Vagina (tissue), 2 donors: Measurements from ENCODE around the gene SUPT5H. TPM values are rescaled to one million over a fixed set of nuclear protein-coding genes. Genes with fewer than 3 reads are reported as not detected.
"Not testable (repeated sequence)": the region's sequence is repeated elsewhere in the genome, so short reads cannot be mapped to it uniquely, and the experiment has no call there.

Experiments
- DNase-seq, 2 donors: peaks; one replicate each; pipeline ENCODE4 v3.0.0-alpha.2; 2017; ENCODE audit errors: extremely low spot score in 2 of 2
- H3K27ac ChIP-seq: fragments of 200-600 bp; sonication (generic); one replicate; pipeline ENCODE4 v1.5.1; 2019
- H3K27me3 ChIP-seq: fragments of 200-600 bp; sonication (generic); one replicate; pipeline ENCODE4 v1.5.1; 2019
- H3K36me3 ChIP-seq, 2 donors: fragments of 200-600 bp; sonication (generic); one replicate each; pipeline ENCODE4 v1.5.1; 2017 to 2019
- H3K4me1 ChIP-seq: fragments of 200-600 bp; sonication (generic); one replicate; pipeline ENCODE4 v1.5.1; 2019
- H3K4me3 ChIP-seq, 2 donors: fragments of 200-600 bp; sonication (generic); 1 replicate in 1 of 2; 2 replicates in 1 of 2; pipeline ENCODE4 v1.5.1; 2016 to 2019
- H3K9me3 ChIP-seq: fragments of 200-600 bp; sonication (generic); one replicate; pipeline ENCODE4 v1.5.1; 2019
- POLR2A ChIP-seq, 2 donors: fragments of 450-650 bp; IDR thresholded peaks; one replicate each; pipeline ENCODE4 v1.6.1; 2017; ENCODE audit warnings: antibody characterized with exemption in 2 of 2, mild to moderate bottlenecking in 2 of 2, moderate library complexity in 2 of 2
- POLR2AphosphoS5 ChIP-seq, 2 donors: sonication (generic); formaldehyde crosslinking; IDR thresholded peaks; one replicate each; pipeline ENCODE4 v1.9.0; 2017; ENCODE audit warnings: antibody characterized with exemption in 2 of 2, mild to moderate bottlenecking in 2 of 2, low read depth in 1 of 2; ENCODE audit not compliant: insufficient read depth in 1 of 2
- intact Hi-C: fragments of 100-400 bp; cut with DNase I; formaldehyde crosslinking; loops from one replicate; pipeline ENCODE4 v1.15.1; 2023
- total RNA-seq: library from RNA; depleted of rRNA; stranded (reverse); fragments of >200 nt; gene quantifications from one replicate; pipeline ENCODE4 v1.2.3, GENCODE V29; 2016
- TF ChIP-seq, protein P1 (sequence below), 3 experiments: fragments of 450-650 bp in 2 of 3; fragments of 200-600 bp in 1 of 3; sonication (generic) in 1 of 3; IDR thresholded peaks; one replicate each; pipeline ENCODE4 v1.5.1; 2017 to 2019; ENCODE audit warnings: antibody characterized with exemption in 3 of 3, mild to moderate bottlenecking in 2 of 3, moderate library complexity in 2 of 3

The SUPT5H gene
- total RNA-seq, 1 donor from 2014 or later = 113 TPM

DNA sequence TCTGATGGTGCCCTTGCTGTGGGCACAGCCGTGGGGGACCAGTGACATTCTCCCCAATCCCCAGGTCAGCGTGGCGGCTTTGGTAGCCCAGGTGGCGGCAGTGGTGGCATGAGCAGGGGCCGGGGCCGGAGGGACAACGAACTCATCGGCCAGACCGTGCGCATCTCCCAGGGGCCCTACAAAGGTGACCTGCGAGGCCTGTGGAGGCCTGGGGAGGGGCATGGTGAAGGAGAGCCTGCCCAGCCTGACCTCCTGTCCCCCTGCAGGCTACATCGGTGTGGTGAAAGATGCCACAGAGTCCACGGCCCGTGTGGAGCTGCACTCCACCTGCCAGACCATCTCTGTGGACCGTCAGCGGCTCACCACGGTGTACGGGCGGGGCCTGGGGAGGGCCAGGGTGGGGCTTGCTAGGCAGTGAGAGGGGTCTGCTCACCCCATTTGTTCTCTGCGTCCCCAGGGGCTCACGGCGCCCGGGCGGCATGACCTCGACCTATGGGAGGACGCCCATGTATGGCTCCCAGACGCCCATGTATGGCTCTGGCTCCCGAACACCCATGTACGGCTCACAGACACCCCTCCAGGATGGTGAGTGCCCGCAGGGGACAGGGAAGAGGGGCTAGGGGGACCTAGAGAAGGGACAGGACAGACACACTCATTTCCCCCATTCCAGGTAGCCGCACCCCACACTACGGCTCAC lies 27.5 kb downstream of the SUPT5H start:
- Histone ChIP-seq H3K36me3 (peaks cover 4 to 89% of the 10 kb centered on the region in 2 donors), H3K4me3 (no peak overlapping the region), H3K27ac (no peak overlapping the region), H3K27me3 (no peaks in the 10 kb centered on the region), H3K9me3 (no peaks in the 10 kb centered on the region), H3K4me1 (no peaks in the 10 kb centered on the region)
- intact Hi-C loops = loop anchor here (10.0 kb wide), 1 partner anchor 348 kb away; the partner anchor contains the start of gene PAK4
- no peak for DNase-seq
- TF ChIP-seq, protein P1, sequence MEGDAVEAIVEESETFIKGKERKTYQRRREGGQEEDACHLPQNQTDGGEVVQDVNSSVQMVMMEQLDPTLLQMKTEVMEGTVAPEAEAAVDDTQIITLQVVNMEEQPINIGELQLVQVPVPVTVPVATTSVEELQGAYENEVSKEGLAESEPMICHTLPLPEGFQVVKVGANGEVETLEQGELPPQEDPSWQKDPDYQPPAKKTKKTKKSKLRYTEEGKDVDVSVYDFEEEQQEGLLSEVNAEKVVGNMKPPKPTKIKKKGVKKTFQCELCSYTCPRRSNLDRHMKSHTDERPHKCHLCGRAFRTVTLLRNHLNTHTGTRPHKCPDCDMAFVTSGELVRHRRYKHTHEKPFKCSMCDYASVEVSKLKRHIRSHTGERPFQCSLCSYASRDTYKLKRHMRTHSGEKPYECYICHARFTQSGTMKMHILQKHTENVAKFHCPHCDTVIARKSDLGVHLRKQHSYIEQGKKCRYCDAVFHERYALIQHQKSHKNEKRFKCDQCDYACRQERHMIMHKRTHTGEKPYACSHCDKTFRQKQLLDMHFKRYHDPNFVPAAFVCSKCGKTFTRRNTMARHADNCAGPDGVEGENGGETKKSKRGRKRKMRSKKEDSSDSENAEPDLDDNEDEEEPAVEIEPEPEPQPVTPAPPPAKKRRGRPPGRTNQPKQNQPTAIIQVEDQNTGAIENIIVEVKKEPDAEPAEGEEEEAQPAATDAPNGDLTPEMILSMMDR (IDR thresholded peaks at IDR 0.05) = no peak
- no peak for TF ChIP-seq POLR2A (IDR thresholded peaks at IDR 0.05)
- TF ChIP-seq POLR2AphosphoS5 (IDR thresholded peaks at IDR 0.05; ENCODE audit: insufficient read depth in 1 of 2, low read depth in 1 of 2) = no peak

DNA sequence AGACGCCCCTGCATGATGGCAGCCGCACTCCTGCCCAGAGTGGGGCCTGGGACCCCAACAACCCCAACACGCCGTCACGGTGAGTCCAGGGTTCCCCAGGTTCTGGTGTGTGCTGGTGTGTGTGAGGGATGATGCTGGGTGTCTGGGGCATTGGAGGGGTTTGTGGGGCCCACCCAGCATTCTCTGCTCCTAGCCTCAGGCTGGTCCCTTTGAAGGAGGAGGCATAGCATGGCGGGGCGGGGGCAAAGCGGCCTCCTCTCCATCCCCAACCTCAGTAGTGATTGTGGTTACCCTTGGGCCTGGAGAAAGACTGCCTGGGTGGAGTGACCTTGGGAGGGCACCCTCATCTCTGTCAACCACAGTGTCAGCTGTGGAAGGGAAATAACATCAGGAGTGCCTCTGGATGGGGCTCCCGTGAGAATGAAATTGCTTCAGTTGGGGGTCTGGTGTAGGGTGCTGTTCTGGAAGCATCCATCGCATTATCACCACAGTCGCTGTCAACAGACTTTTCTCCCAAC lies 28.1 kb downstream of the SUPT5H start:
- TF ChIP-seq, protein P1 (IDR thresholded peaks at IDR 0.05) = no peak
- no peak for TF ChIP-seq POLR2A (IDR thresholded peaks at IDR 0.05)
- TF ChIP-seq POLR2AphosphoS5 (IDR thresholded peaks at IDR 0.05; ENCODE audit: insufficient read depth in 1 of 2, low read depth in 1 of 2) = no peak
- Histone ChIP-seq H3K27ac (no peak overlapping the region), H3K4me3 (no peak overlapping the region), H3K4me1 (no peaks in the 10 kb centered on the region), H3K9me3 (no peaks in the 10 kb centered on the region), H3K36me3 (peaks cover 4 to 83% of the 10 kb centered on the region in 2 donors), H3K27me3 (no peaks in the 10 kb centered on the region)
- intact Hi-C loops = loop anchor here (10.0 kb wide), 1 partner anchor 349 kb away; the partner anchor contains the start of gene PAK4
- no peak for DNase-seq

DNA sequence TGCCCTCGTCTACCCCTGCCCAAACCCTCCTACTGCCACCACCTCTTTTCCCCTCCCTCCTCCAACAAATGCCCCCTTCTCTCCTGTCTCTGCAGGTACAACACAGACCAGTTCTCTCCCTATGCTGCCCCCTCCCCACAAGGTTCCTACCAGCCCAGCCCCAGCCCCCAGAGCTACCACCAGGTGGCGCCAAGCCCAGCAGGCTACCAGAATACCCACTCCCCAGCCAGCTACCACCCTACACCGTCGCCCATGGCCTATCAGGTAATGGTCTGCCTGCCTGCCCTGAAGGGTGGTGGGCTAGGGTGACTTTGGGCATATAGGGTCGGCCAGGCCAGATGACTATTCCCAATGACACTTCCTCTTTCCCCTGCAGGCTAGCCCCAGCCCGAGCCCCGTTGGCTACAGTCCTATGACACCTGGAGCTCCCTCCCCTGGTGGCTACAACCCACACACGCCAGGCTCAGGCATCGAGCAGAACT lies 28.8 kb downstream of the SUPT5H start:
- no peak for DNase-seq
- intact Hi-C loops = loop anchor here (10.0 kb wide), 1 partner anchor 349 kb away; the partner anchor contains the start of gene PAK4
- TF ChIP-seq, protein P1 (IDR thresholded peaks at IDR 0.05) = peak; percentile 37 to 56 (median 54)
- no peak for TF ChIP-seq POLR2A (IDR thresholded peaks at IDR 0.05)

DNA sequence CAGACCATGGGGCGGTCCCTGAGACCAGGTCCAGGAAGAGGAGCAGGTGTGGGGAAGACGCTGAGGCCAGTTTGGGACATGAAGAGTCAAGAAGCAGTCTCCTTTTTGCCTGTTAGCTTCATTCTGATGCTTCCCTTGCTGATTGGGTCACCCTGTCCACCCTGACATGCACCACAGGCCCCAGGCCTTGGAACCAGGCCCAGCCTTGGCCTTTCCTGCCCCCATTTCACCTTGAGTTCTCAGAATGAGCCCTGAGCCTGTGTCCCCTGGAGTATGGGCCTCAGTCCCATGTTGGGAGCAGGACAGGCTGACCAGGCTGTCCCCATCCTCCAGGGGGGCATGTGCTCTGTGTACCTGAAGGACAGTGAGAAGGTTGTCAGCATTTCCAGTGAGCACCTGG lies 30.4 kb downstream of the SUPT5H start:
- intact Hi-C loops = loop anchor here (5.0 to 10.0 kb wide), 2 partner anchors 57 to 351 kb away; partner anchors contain the start of genes EID2B and PAK4
- peaks cover 7% of the 10 kb centered on the region for H3K4me1 ChIP-seq
- no peak for DNase-seq
- H3K36me3 ChIP-seq = peaks cover 4 to 60% of the 10 kb centered on the region in 2 donors
- no peak overlapping the region for H3K27ac ChIP-seq
- TF ChIP-seq, protein P1 (IDR thresholded peaks at IDR 0.05) = no peak
- TF ChIP-seq POLR2AphosphoS5 (IDR thresholded peaks at IDR 0.05; ENCODE audit: insufficient read depth in 1 of 2, low read depth in 1 of 2) (no peak), POLR2A (IDR thresholded peaks at IDR 0.05) (no peak)
- no peak overlapping the region for H3K4me3 ChIP-seq
- no peaks in the 10 kb centered on the region for H3K9me3 ChIP-seq
- no peaks in the 10 kb centered on the region for H3K27me3 ChIP-seq

More for the DNA sequence above, 28.8 kb downstream of the SUPT5H start:
- no peak overlapping the region for H3K4me3 ChIP-seq
- H3K4me1 ChIP-seq = no peaks in the 10 kb centered on the region
- H3K27me3 ChIP-seq = no peaks in the 10 kb centered on the region
- H3K9me3 ChIP-seq = no peaks in the 10 kb centered on the region
- H3K27ac ChIP-seq = no peak overlapping the region
- H3K36me3 ChIP-seq = peaks cover 4 to 76% of the 10 kb centered on the region in 2 donors

DNA sequence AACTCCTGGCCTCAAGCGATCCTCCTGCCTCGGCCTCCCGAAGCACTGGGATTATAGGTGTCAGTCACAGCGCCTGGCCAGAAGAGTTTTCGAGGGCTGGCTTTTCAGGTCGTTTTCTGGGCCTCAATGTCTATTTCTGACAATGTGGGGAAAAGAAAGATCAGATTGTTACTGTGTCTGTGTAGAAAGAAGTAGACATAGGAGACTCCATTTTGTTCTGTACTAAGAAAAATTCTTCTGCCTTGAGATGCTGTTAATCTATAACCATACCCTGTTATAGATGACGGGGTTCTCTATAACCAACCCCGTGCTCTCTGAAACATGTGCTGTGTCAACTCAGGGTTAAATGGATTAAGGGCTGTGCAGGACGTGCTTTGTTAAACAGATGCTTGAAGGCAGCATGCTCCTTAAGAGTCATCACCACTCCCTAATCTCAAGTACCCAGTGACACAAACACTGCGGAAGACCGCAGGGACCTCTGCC lies 34.0 kb downstream of the SUPT5H start:
- not testable (repeated sequence) for DNase-seq, H3K27me3 ChIP-seq, H3K4me3 ChIP-seq, H3K9me3 ChIP-seq, H3K27ac ChIP-seq
- peaks cover 25% of the 10 kb centered on the region for H3K4me1 ChIP-seq
- H3K36me3 ChIP-seq = peaks cover 0 to 28% of the 10 kb centered on the region in 2 donors
- intact Hi-C loops = loop anchor here (5.0 to 10.0 kb wide), 2 partner anchors 53 to 355 kb away; partner anchors contain the start of genes EID2B and PAK4
